ENCODE data around the gene TAS2R19. TPM values are rescaled to one million over a fixed set of nuclear protein-coding genes. Genes with fewer than 3 reads are reported as not detected.

TAS2R19 gene
- total RNA-seq, 1 donor from 2014 or later = 3.1 TPM

GRCh38 chr12:11015775-11016430 lies 6.5 kb downstream of the TAS2R19 start:
- Mint-ChIP-seq H3K4me1 (ENCODE audit: unreplicated experiment) (peaks cover 3% of the 10 kb centered on the region), H3K27me3 (no peaks in the 10 kb centered on the region), H3K27ac (no peak overlapping the region), H3K4me3 (no peak overlapping the region), H3K9me3 (no peaks in the 10 kb centered on the region), H3K36me3 (peaks cover 41% of the 10 kb centered on the region)
- TF ChIP-seq CTCF (conservative IDR thresholded peaks at IDR 0.05) = no peak
- no peak for DNase-seq (ENCODE audit: extremely low spot score, unreplicated experiment)

- Mint-ChIP-seq H3K36me3 (peaks cover 34% of the 10 kb centered on the region), H3K4me1 (ENCODE audit: unreplicated experiment) (peaks cover 3% of the 10 kb centered on the region), H3K27ac (no peak overlapping the region), H3K27me3 (no peaks in the 10 kb centered on the region), H3K9me3 (no peaks in the 10 kb centered on the region), H3K4me3 (no peak overlapping the region)
- no peak for TF ChIP-seq CTCF (conservative IDR thresholded peaks at IDR 0.05)
- DNase-seq (ENCODE audit: extremely low spot score, unreplicated experiment) = no peak
Measured at GRCh38 chr12:11014234-11014633, 8.2 kb downstream of the TAS2R19 start.

- TF ChIP-seq CTCF (conservative IDR thresholded peaks at IDR 0.05) = no peak
- no peaks in the 10 kb centered on the region for H3K27me3 Mint-ChIP-seq
- H3K4me1 Mint-ChIP-seq (ENCODE audit: unreplicated experiment) = no peaks in the 10 kb centered on the region
- H3K27ac Mint-ChIP-seq = no peak overlapping the region
- no peak overlapping the region for H3K4me3 Mint-ChIP-seq
- H3K9me3 Mint-ChIP-seq = no peaks in the 10 kb centered on the region
- DNase-seq (ENCODE audit: extremely low spot score, unreplicated experiment) = no peak
- H3K36me3 Mint-ChIP-seq = peaks cover 19% of the 10 kb centered on the region
Measured at GRCh38 chr12:11007608-11008007, 14.8 kb downstream of the TAS2R19 start.

- Mint-ChIP-seq H3K4me3 (no peak within 1 kb of the TSS), H3K9me3 (peaks cover 5% of the 10 kb centered on the region), H3K27me3 (no peaks in the 10 kb centered on the region), H3K36me3 (peaks cover 19% of the 10 kb centered on the region), H3K4me1 (ENCODE audit: unreplicated experiment) (no peaks in the 10 kb centered on the region), H3K27ac (no peak within 1 kb of the TSS)
- no peak for TF ChIP-seq CTCF (conservative IDR thresholded peaks at IDR 0.05)
- DNase-seq (ENCODE audit: extremely low spot score, unreplicated experiment) = no peak
Measured at GRCh38 chr12:10998204-10998603, 24.2 kb downstream of the TAS2R19 start, which contains the start of gene TAS2R20. TAS2R20 (minus strand) TSS chr12:10998304; CDS start chr12:10997875, 429 bp downstream.

- no peak for DNase-seq (ENCODE audit: extremely low spot score, unreplicated experiment)
- no peak overlapping the region for H3K4me3 Mint-ChIP-seq
- peaks cover 9% of the 10 kb centered on the region for H3K9me3 Mint-ChIP-seq
- TF ChIP-seq CTCF (conservative IDR thresholded peaks at IDR 0.05) = no peak
- H3K27me3 Mint-ChIP-seq = no peaks in the 10 kb centered on the region
- H3K36me3 Mint-ChIP-seq = peaks cover 21% of the 10 kb centered on the region
- no peaks in the 10 kb centered on the region for H3K4me1 Mint-ChIP-seq (ENCODE audit: unreplicated experiment)
- H3K27ac Mint-ChIP-seq = no peak overlapping the region
Measured at GRCh38 chr12:10994307-10994706, 28.1 kb downstream of the TAS2R19 start.
